A549 (cell line): ENCODE results near the gene DCUN1D5. TPM values are rescaled to one million over a fixed set of nuclear protein-coding genes. Genes with fewer than 3 reads are reported as not detected.

Experiments used
- ATAC-seq, 2 experiments: fragments of 200-7000 bp in 1 of 2; fragments of >200 bp in 1 of 2; cut with Nextera tagmentation in 1 of 2; cut with Tn5 transposase in 1 of 2; 3 replicates each; pipeline versions ENCODE4 v1.8.0 to v1.9.1; 2018 to 2020; ENCODE audit warnings: mild to moderate bottlenecking in 1 of 2, moderate library complexity in 1 of 2
- CTCF ChIA-PET: fragments of 300-600 bp; sonication (Branson Sonifier 250); formaldehyde crosslinking; extraction: SDS; loops from one replicate; lab custom pipeline; 2021; ENCODE audit warnings: antibody characterized with exemption, inconsistent platforms; lab: Yijun Ruan, JAX
- POLR2A ChIA-PET: fragments of 350-600 bp; formaldehyde crosslinking; extraction: SDS; loops from one replicate; lab custom pipeline; 2021; ENCODE audit warnings: antibody characterized with exemption, inconsistent platforms; lab: Yijun Ruan, JAX
- DNase-seq, 2 experiments: peaks; one replicate each; pipeline versions ENCODE4 v3.0.0 to v3.0.0-alpha.2; 2011 to 2016; ENCODE audit warnings: low read depth in 1 of 2, low spot score in 1 of 2
- FAIRE-seq: peaks from 2 replicates; lab custom pipeline; 2011; peaks lifted over from hg19 to GRCh38; lab: Jason Lieb, UNC
- H3K27ac ChIP-seq, 2 experiments: fragments of >200 bp; sonication (Bioruptor Twin); formaldehyde crosslinking; 3 replicates each; pipeline ENCODE4 v1.5.1; 2016 to 2017
- H3K4me1 ChIP-seq: fragments of >200 bp; sonication (Bioruptor Twin); formaldehyde crosslinking; 3 replicates; pipeline ENCODE4 v1.6.1; 2016
- H3K4me2 ChIP-seq: fragments of >200 bp; sonication (Bioruptor Twin); formaldehyde crosslinking; 3 replicates; pipeline ENCODE4 v1.6.1; 2016
- H3K4me3 ChIP-seq: fragments of >200 bp; sonication (Bioruptor Twin); formaldehyde crosslinking; 3 replicates; pipeline ENCODE4 v1.5.1; 2016
- H3K9me3 ChIP-seq: fragments of >200 bp; sonication (Bioruptor Twin); formaldehyde crosslinking; 3 replicates; pipeline ENCODE4 v1.6.1; 2016
- BHLHE40 ChIP-seq: IDR thresholded peaks from 2 replicates; pipeline ENCODE4 v1.6.1; 2012; ENCODE audit warnings: low read depth, low read length, inconsistent platforms
- CBX8 ChIP-seq: fragments of 200-600 bp; sonication (generic); IDR thresholded peaks from 2 replicates; pipeline ENCODE4 v1.6.1; 2016
- CEBPB ChIP-seq, 2 experiments: fragments of >200 bp in 1 of 2; sonication (Bioruptor Twin) in 1 of 2; formaldehyde crosslinking in 1 of 2; IDR thresholded peaks; 2 replicates each; pipeline ENCODE4 v1.6.1; 2012 to 2016
- CHD2 ChIP-seq: fragments of 150-350 bp; IDR thresholded peaks from 2 replicates; pipeline ENCODE4 v1.6.1; 2014; ENCODE audit warnings: low read length; ENCODE audit not compliant: partially characterized antibody
- ELK1 ChIP-seq: fragments of 150-350 bp; IDR thresholded peaks from 2 replicates; pipeline ENCODE4 v1.6.1; 2014; ENCODE audit warnings: low read depth, mild to moderate bottlenecking, low read length
- FOSL2 ChIP-seq, 2 experiments: fragments of 450-650 bp in 1 of 2; fragments of >200 bp in 1 of 2; sonication (Bioruptor Twin) in 1 of 2; formaldehyde crosslinking; IDR thresholded peaks; 2 replicates each; pipeline versions ENCODE4 v1.5.0 to v1.6.1; 2016 to 2020; ENCODE audit warnings: mild to moderate bottlenecking in 1 of 2, moderate library complexity in 1 of 2
- HEYL ChIP-seq: fragments of 250-450 bp; sonication (Bioruptor Pico); IDR thresholded peaks from 2 replicates; pipeline ENCODE4 v1.8.0; 2021; ENCODE audit warnings: mild to moderate bottlenecking, moderate library complexity
- MAFK ChIP-seq: fragments of 450-650 bp; IDR thresholded peaks from 2 replicates; pipeline ENCODE4 v1.6.1; 2014; ENCODE audit not compliant: partially characterized antibody
- MYC ChIP-seq: IDR thresholded peaks from 2 replicates; pipeline ENCODE4 v1.6.1; 2012; ENCODE audit warnings: mild to moderate bottlenecking, inconsistent platforms, low read length, improper control_type of control experiment, borderline replicate concordance
- NFE2L2 ChIP-seq: fragments of 150-350 bp; conservative IDR thresholded peaks from 2 replicates; pipeline ENCODE4 v1.6.1; 2014; ENCODE audit warnings: low read length
- NPAS2 ChIP-seq: fragments of 250-450 bp; sonication (Bioruptor Pico); IDR thresholded peaks from 2 replicates; pipeline ENCODE4 v1.8.0; 2022; ENCODE audit warnings: mild to moderate bottlenecking, moderate library complexity, borderline replicate concordance
- PBX3 ChIP-seq: IDR thresholded peaks from 2 replicates; pipeline ENCODE4 v1.6.1; 2012
- RARB ChIP-seq: fragments of 250-450 bp; sonication (Bioruptor Pico); IDR thresholded peaks from 2 replicates; pipeline ENCODE4 v1.8.0; 2021; ENCODE audit warnings: mild to moderate bottlenecking, moderate library complexity
- REST ChIP-seq: fragments of 200-600 bp; sonication (generic); IDR thresholded peaks from 2 replicates; pipeline ENCODE4 v1.6.1; 2016; ENCODE audit warnings: antibody characterized with exemption, mild to moderate bottlenecking, moderate library complexity
- SREBF2 ChIP-seq: fragments of 450-650 bp; IDR thresholded peaks from 2 replicates; pipeline ENCODE4 v1.6.1; 2014; ENCODE audit warnings: mild to moderate bottlenecking, moderate library complexity
- ZC3H11A ChIP-seq: fragments of 450-650 bp; IDR thresholded peaks from 2 replicates; pipeline ENCODE4 v1.6.1; 2014; ENCODE audit warnings: antibody characterized with exemption, mild to moderate bottlenecking
- ZSCAN20 ChIP-seq: fragments of 250-450 bp; sonication (Bioruptor Pico); IDR thresholded peaks from 2 replicates; pipeline ENCODE4 v1.8.0; 2022; ENCODE audit warnings: mild to moderate bottlenecking, moderate library complexity
- WGBS: methylation state at CpG from one replicate; pipeline ENCODE4 v1.1.6; 2017; ENCODE audit errors: missing lambda C conversion rate; 5-methylcytosine and 5-hydroxymethylcytosine counted together
- polyA plus RNA-seq, 4 experiments: library from polyadenylated mRNA; depleted of rRNA in 3 of 4; stranded (reverse); fragments of >200 nt; fragmentation: RNase III in 1 of 4; extraction: RNeasy Plus Mini Kit Qiagen cat#74134 plus additional on column Dnase treatment in 1 of 4; gene quantifications; 2 replicates in 3 of 4; 3 replicates in 1 of 4; pipeline ENCODE4 v1.2.3, GENCODE V29; 2011 to 2017
- TF ChIP-seq, protein P1 (sequence below): fragments of >200 bp; sonication (Bioruptor Twin); formaldehyde crosslinking; IDR thresholded peaks from 3 replicates; pipeline ENCODE4 v1.5.1; 2016
- TF ChIP-seq, protein P2 (sequence below): fragments of 250-450 bp; sonication (Bioruptor Pico); IDR thresholded peaks from 2 replicates; pipeline ENCODE4 v1.5.0; 2020; ENCODE audit warnings: low read depth, mild to moderate bottlenecking, moderate library complexity

DCUN1D5 gene
- polyA plus RNA-seq, 2 of the 4 experiments (the other 2 are of a cell fraction): 48.9 to 78.0 TPM

DNA sequence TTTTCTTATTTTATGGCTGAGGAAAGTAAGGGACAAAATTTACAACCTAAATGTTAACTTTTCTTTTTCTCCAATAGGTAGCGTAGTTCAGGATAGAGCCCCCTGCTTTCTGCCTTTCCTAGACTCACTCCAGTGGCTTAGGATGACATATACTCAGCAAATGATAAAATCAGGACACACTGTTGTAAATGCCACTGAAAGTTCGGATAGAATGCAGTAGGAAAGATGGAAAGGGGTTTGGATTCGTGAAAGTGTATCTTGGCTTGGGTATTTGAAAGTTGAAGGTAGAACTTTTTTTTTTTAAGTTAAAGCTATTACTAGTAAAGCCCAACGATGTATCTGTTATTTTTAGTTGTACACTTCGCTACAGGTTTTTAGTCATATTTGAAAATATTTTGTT is 19.4 kb upstream of the DCUN1D5 start:
- H3K27ac ChIP-seq: no peak overlapping the region
- no peak for TF ChIP-seq SREBF2
- TF ChIP-seq MAFK: no peak
- TF ChIP-seq CBX8: no peak
- TF ChIP-seq NFE2L2: no peak
- no peak for TF ChIP-seq ZC3H11A
- TF ChIP-seq ELK1: no peak
- no peak for TF ChIP-seq CEBPB (IDR thresholded peaks at IDR 0.05)
- TF ChIP-seq RARB (CRISPR knock-in tag): no peak
- TF ChIP-seq PBX3: no peak
- TF ChIP-seq ZSCAN20: no peak
- TF ChIP-seq MYC: no peak
- TF ChIP-seq HEYL (CRISPR knock-in tag): no peak
- no peak for TF ChIP-seq FOSL2 (IDR thresholded peaks at IDR 0.05)
- no peak for TF ChIP-seq FOSL2 (CRISPR knock-in tag; IDR thresholded peaks at IDR 0.05)
- no peak for TF ChIP-seq BHLHE40
- no peak for TF ChIP-seq NPAS2
- TF ChIP-seq REST: no peak
- TF ChIP-seq CHD2: no peak
- WGBS: 90% methylated on average over 5 of the region's 5 CpGs
- FAIRE-seq (no peak), DNase-seq (no peak), ATAC-seq (no peak)
- CTCF ChIA-PET: interaction anchor here (0.5 to 0.7 kb wide), 2 partner anchors 224 to 793 kb away, joined by 3 to 4 read pairs; no protein-coding TSS in a partner anchor
- no peak overlapping the region for H3K4me3 ChIP-seq
- peaks cover 7% of the 10 kb centered on the region; the same call in 1 of the 3 replicates for H3K4me1 ChIP-seq
- no peak overlapping the region; the same call in 2 of the 3 replicates for H3K4me2 ChIP-seq
- H3K9me3 ChIP-seq: no peaks in the 10 kb centered on the region
- POLR2A ChIA-PET: no interaction called here

- H3K9me3 ChIP-seq: no peaks in the 10 kb centered on the region
- DNase-seq: peak; percentile 10 to 12
- POLR2A ChIA-PET: interaction anchor here (1.6 kb wide), 1 partner anchor 19 kb away, joined by 25 read pairs; the partner anchor contains the start of gene DCUN1D5
- TF ChIP-seq, protein P1, sequence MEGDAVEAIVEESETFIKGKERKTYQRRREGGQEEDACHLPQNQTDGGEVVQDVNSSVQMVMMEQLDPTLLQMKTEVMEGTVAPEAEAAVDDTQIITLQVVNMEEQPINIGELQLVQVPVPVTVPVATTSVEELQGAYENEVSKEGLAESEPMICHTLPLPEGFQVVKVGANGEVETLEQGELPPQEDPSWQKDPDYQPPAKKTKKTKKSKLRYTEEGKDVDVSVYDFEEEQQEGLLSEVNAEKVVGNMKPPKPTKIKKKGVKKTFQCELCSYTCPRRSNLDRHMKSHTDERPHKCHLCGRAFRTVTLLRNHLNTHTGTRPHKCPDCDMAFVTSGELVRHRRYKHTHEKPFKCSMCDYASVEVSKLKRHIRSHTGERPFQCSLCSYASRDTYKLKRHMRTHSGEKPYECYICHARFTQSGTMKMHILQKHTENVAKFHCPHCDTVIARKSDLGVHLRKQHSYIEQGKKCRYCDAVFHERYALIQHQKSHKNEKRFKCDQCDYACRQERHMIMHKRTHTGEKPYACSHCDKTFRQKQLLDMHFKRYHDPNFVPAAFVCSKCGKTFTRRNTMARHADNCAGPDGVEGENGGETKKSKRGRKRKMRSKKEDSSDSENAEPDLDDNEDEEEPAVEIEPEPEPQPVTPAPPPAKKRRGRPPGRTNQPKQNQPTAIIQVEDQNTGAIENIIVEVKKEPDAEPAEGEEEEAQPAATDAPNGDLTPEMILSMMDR: peak; percentile 19; the same call in 1 of the 3 replicates
- TF ChIP-seq, protein P2, sequence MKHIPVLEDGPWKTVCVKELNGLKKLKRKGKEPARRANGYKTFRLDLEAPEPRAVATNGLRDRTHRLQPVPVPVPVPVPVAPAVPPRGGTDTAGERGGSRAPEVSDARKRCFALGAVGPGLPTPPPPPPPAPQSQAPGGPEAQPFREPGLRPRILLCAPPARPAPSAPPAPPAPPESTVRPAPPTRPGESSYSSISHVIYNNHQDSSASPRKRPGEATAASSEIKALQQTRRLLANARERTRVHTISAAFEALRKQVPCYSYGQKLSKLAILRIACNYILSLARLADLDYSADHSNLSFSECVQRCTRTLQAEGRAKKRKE (CRISPR knock-in tag): no peak
- TF ChIP-seq, all 56 proteins: peak for 1
- H3K4me3 ChIP-seq: peak overlapping the region; percentile 60
- no peak for ATAC-seq
- H3K4me1 ChIP-seq: peaks cover 7% of the 10 kb centered on the region; the same call in 1 of the 3 replicates
- no peak for FAIRE-seq
- CTCF ChIA-PET: interaction anchor here (0.7 kb wide), 2 partner anchors 223 to 1054 kb away, joined by 3 to 4 read pairs; no protein-coding TSS in a partner anchor
- peak overlapping the region; percentile 67 to 88; a peak in 5 of 6 replicates for H3K27ac ChIP-seq
- peak overlapping the region; percentile 81 for H3K4me2 ChIP-seq
Measured at GRCh38 chr11:103110391-103110790, 18.4 kb upstream of the DCUN1D5 start.
